Right forelimb (tissue), 1 donor: ENCODE measurements around the gene CNOT9.
"Not testable (repeated sequence)": the region's sequence is repeated elsewhere in the genome, so short reads cannot be mapped to it uniquely, and the experiment has no call there.

ENCODE experiments used
- DNase-seq: peaks from one replicate; pipeline ENCODE4 v3.0.0-alpha.2; 2018

CNOT9 gene, protein sequence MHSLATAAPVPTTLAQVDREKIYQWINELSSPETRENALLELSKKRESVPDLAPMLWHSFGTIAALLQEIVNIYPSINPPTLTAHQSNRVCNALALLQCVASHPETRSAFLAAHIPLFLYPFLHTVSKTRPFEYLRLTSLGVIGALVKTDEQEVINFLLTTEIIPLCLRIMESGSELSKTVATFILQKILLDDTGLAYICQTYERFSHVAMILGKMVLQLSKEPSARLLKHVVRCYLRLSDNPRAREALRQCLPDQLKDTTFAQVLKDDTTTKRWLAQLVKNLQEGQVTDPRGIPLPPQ

DNA sequence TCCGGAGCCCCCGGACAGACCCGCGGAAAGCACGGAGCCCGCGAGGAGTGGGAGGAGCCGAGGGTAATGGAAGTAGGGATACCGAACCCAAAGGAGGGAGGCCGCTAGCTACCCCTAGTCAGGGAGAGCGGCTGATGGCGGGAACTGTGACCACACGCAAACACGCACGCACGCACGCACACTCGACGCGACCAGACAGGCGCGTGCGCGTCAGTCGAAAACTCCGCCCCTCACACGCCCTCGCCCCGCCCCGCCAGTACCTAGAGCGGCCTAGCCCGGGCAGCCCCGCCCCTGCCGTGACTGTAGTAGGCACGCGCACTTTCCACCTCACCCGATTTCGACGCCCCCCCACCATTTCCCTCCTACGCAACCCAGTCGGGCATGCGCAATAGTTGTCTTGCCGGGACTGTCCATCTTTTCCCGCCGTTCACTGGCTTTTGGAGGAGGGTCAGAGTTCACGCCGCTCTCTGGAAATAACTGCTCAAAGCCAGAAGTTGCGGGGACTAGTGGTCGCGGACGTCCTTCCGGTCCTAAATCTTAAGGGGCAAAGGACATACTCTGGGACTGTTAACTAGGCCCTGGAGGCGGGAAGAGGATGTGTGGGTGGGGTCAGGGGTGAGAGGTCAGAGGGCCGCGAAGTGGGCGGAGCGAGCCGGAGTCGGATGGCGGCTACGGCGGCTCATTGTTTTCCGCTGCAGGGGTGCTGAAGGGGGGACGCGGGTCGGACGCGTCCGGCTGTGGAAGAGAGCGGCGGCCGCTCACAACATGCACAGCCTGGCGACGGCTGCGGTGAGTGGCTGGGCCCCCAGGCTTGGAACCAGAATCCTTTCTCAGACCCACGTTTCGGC is at the start of gene CNOT9, which contains the start of gene USP37:
Gene CNOT9, plus strand, starts transcription at position 650 of the 848 bp plus-strand sequence. Its CDS starts 116 bp downstream, at position 766.
Gene USP37, minus strand, starts transcription at position 162 of the 848 bp plus-strand sequence. CDS start 9,698 bp downstream, outside the sequence.
- DNase-seq: peak; percentile 100

- DNase-seq: no peak
These were observed 49.8 kb upstream of the CNOT9 start for GRCh38 chr2:218518876-218519275.

DNA sequence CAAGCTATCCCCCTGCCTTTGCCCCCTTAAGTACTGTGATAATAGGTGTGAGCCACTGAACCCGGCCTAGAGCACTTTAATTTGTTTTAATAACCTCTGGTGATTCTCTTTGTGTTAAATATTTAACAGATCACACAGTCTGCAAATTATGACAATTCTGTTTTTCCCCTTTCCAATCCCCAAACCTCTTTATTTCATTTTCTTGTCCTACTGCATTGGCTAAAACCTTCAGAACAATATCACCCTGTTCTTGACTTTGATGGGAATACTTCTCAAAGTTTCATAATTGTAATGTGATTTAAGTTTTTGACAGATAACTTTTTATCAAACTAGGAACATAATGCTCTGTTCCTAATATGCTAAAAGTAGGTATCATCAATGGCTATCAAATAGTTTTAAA is 45.0 kb upstream of the CNOT9 start:
- no peak for DNase-seq

DNA sequence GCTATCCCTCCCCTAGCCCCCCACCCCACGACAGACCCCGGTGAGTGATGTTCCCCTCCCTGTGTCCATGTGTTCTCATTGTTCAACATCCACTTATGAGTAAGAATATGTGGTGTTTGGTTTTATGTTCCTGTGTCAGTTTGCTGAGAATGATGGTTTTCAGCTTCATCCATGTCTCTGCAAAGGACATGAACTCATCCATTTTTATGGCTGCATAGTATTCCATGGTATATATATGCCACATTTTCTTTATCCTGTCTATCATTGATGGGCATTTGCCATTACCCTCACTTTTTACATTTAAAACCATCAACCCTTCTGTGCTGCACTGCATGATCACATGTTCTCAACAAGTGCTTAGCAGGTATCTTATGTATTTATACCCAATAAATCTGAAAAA is 40.2 kb upstream of the CNOT9 start:
- DNase-seq: not testable (repeated sequence)

- no peak for DNase-seq
These were observed 38.6 kb upstream of the CNOT9 start for GRCh38 chr2:218529990-218530389.

GRCh38 chr2:218536804-218537494 is 31.7 kb upstream of the CNOT9 start:
- no peak for DNase-seq

- DNase-seq: no peak
These were observed 28.6 kb upstream of the CNOT9 start for GRCh38 chr2:218540015-218540414.

- DNase-seq: no peak
These were observed 22.6 kb upstream of the CNOT9 start for GRCh38 chr2:218546012-218546411.

DNA sequence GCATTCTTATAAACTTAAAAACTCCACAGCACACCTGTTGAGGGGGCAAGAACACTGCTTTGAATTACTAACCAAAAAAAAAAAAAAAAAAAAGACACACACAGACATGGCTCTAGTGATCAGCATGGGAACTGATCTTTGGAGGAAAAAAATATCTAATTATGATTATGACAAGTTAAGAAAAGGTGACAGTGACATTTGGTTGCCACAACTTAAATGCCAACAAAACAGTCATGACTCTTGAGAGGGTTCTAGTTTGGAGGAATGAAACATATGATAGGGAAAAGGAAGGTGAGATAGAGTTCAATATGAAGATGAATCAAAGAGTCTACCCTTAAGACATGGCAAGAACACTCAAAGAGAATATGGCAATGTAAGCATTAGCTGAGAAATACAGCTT is 21.1 kb upstream of the CNOT9 start:
- DNase-seq: no peak

- no peak for DNase-seq
These were observed 20.7 kb upstream of the CNOT9 start for GRCh38 chr2:218547978-218548377.

GRCh38 chr2:218554225-218554624 is 14.4 kb upstream of the CNOT9 start:
- DNase-seq: not testable (repeated sequence)

GRCh38 chr2:218555527-218555926 is 13.1 kb upstream of the CNOT9 start:
- DNase-seq: no peak

DNA sequence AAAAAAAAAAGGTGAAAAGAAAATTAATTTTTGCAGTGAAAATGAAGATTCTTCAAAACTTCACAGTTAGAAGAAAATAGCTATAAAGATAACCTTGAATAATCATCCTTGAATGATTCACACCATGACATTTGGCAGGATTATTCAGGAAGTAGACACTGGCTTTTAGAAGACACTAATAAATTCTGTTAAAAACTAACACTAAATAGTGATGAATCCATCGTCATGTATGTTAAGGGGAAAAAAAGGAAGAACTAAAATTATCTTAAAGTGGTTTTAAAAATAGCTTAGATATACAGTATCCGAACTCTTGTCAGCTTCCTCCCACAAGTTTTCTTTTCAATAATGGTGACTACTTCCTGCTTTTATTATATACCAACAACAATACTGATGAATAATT is 10.7 kb upstream of the CNOT9 start:
- DNase-seq: no peak

GRCh38 chr2:218558986-218559385 is 9.7 kb upstream of the CNOT9 start:
- no peak for DNase-seq

DNA sequence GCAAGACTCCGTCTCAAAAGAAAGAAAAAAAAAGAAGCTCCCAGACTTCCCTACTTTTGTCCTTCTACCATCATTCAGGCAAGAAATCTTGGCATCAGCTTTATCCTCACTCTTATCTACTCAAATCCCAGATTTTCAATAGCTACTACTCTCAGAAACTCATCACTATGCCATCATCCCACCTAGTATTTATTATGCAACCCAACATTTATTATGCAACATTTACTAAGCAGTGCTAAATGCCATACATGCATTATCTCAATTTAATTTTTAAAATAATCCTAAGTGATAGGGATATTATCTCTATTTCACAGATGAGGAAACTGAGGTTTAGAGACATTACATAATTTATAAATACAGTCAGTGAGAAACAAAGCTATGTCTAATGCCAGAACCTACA is 4.6 kb upstream of the CNOT9 start:
- no peak for DNase-seq

GRCh38 chr2:218566296-218566695 is 2.3 kb upstream of the CNOT9 start:
- DNase-seq: no peak

GRCh38 chr2:218567797-218568189 is 846 bp upstream of the CNOT9 start:
- no peak for DNase-seq

GRCh38 chr2:218569038-218569431 is 396 bp downstream of the CNOT9 start:
- no peak for DNase-seq

DNA sequence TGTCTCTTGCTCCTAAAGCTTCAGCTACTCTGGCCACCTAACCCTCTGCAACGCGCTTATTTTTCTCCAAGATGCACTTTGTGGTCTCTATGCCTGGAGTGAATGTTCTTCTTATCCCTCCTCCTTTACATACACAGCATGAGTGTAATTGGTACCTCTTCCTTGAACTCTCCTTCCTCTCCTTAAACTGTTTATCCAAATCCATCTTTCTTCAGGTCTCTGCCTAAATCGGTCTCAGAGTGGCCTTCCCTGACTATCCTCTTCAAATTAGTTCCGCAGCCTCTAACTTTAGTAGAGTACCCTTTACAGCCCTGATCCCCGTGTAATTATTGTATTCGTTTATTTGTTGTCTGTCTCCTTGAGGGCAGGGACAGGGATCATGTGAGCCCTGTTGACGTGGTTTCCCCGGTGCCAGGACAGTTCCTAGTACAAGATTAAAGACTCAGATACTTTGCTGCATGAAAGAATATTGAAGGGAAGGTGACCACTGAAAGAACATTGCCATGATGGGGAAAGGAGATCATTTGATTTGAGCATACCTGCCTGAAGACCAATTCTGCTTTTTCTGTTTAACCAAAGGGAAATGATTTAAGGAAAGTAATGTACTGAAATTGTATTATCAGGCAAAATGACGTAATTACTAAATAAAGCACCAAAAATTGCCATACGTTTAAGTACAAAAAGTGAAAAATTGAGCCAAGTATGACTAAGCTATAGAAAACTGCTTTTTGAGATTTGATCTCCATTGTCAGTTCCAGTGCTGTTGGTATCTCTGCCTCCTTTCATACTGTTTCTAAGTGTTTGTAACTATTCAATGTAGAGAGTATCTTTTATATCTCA is 1.2 kb downstream of the CNOT9 start:
- no peak for DNase-seq

- DNase-seq: no peak
These were observed 2.2 kb downstream of the CNOT9 start for GRCh38 chr2:218570850-218571249.

- DNase-seq: no peak
These were observed 8.2 kb downstream of the CNOT9 start for GRCh38 chr2:218576854-218577253.

DNA sequence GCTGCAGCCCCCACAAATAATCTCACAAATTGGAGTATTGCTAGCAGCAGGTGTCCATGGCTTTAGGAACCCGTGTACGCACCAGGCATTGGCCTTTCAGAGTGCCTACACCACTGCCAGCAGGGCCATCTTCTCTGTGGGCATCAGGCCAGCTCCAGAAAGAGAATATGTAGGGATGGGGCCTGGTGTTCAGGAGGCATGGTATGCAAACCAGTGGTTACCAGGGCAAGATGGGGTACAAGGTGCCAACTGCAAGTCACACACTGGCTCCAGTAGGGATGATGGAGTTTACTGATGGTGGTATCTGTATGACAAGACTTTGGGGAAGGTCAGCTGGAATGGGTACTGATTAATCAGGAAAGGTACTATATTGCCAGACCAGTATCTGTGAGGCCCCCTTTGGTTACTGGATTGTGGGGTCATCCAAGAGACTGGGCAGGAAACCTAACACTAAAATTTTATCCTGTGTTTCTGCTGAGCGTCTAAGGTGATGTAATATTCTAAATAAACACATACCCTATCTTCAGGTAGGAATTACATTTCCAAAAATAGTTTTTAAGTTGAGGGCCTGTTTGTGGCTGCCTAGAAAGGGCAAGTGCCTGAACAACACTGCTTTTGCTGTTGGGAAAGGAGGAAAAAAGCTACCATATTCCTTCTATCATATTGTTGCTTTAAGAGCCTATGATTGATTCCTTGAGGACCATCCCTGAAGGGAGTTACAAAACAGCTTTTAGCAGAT is 9.0 kb downstream of the CNOT9 start:
- no peak for DNase-seq
